Activated CD8-positive, alpha-beta memory T cell treated with anti-CD3 and anti-CD28 coated beads for 4 hours (primary cell): Measurements from ENCODE around the gene NACC1.
"Not testable (repeated sequence)": the region's sequence is repeated elsewhere in the genome, so short reads cannot be mapped to it uniquely, and the experiment has no call there.

Experiments
- DNase-seq, 2 donors: peaks; one replicate each; pipeline ENCODE4 v3.0.0-alpha.2; 2020; ENCODE audit warnings: low read depth in 2 of 2

The NACC1 gene

DNA sequence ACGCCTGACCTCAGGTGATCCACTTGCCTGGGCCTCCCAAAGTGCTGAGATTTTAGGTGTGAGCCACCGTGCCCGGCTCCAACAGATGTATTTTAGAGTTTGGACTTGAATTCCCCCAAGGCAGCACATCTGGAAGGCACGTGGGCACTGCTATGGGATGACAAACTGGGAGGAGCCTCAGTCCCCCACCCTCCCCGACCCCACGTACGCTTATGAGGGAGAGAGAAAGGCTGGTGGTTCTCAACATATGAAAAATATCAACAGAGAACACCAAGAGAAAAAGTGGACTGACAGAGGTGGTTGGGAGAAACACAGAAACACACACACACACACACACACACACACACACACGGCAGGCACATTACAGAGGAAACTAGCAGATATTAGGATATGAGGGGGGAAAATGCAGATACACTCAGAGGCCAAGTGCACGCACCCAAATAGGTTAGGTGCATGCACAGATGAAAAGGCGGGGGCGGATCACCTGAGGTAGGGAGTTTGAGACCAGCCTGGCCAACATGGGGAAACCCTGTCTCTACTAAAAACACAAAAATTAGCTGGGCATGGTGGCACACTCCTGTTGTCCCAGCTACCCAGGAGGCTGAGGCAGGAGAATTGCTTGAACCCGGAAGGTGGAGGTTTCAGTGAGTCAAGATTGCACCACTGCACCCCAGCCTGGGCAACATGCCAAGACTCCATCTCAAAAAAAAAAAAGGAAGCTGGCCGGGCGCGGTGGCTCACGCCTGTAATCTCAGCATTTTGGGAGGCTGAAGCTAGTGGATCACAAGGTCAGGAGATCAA lies 28.9 kb downstream of the NACC1 start:
- no peak for DNase-seq

DNA sequence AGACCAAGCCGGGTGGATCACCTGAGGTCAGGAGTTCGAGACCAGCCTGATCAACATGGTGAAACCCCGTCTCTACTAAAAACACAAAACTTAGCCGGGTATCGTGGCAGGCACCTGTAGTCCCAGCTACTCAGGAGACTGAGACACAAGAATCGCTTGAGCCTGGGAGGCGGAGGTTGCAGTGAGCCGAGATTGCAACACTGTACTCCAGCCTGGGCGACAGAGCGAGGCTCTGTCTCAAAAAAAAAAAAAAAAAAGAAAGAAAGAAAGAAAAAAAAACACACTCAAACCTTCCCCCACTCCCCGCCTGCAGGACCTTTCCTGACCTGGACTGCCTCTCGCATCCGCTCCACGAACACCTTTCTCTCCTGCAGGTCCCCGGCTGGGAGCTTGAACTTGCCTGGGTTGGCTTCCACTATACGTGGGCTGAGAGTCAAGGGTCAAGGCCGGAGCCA lies 31.1 kb downstream of the NACC1 start:
- not testable (repeated sequence) for DNase-seq

DNA sequence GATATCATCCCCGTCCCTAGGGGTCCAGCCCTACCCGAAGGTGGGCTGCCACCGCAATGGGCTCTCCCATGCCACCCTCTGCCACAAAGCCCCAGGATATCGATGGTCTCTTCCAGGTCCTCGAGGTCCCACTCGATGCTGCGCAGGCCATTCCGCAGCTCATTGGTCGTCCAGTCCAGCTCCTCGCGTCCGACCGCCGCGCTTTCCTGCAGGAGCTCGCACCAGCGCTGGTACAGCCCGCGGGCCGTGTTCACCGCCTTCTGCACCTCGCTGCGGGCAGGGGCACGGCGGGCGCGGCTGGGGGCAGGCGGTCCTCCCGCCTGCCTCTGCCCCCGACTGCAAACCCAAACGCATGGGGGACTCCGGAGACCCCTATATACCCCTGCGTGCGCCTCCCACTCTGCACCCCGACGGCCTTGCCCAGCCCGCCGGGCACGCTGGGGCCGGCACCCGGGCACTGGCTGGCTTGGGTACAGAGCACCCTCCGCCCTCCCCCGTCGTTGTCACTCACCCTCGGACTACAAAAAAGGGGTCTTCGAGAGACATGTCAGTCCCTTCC lies 31.6 kb downstream of the NACC1 start:
- DNase-seq, result no peak

DNA sequence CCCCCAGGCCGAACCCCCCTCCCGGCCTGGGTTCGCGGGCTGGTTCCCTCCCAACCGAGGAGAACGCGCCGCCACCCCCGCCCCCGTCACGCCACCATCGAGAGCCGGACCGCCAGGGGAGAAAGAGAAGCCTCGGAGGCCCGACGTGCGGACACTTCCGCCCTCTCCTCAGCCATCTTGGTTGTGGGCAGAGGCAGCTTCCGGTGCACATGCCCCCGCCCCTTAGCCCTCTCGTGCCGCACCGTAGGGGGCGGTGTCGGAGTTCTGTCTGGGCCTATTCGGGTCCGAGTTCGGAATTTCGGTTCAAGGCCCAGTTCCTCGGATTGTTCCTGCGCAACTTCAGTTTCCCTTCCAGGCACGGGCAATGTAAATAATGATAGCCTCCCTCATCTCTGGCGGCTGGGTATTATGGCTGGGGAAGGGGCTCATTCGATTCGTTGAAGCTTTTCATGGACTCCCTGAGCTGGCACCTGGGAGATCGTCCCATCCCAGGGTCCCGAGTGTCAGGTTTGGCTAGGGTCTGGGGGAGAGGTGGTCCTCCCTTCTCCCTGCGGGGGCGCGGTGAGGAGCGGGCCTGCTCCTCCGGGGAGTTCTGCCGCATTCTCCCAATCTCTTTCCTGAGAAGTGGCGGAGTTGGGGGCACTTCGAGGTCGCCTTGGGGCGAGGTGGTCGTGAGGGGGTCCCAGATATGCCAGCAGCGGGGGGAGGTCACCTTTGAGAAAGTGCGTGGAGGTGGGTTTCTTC lies 32.3 kb downstream of the NACC1 start, which contains the start of the genes IER2 and STX10:
Gene IER2 (plus strand): TSS at position 225 of the 744 bp plus-strand sequence. CDS start 2,776 bp downstream, outside the sequence.
Gene STX10 (minus strand): TSS at position 189 of the 744 bp plus-strand sequence. CDS start 202 bp downstream, outside the sequence.
- peak; percentile 80 to 88 for DNase-seq

DNA sequence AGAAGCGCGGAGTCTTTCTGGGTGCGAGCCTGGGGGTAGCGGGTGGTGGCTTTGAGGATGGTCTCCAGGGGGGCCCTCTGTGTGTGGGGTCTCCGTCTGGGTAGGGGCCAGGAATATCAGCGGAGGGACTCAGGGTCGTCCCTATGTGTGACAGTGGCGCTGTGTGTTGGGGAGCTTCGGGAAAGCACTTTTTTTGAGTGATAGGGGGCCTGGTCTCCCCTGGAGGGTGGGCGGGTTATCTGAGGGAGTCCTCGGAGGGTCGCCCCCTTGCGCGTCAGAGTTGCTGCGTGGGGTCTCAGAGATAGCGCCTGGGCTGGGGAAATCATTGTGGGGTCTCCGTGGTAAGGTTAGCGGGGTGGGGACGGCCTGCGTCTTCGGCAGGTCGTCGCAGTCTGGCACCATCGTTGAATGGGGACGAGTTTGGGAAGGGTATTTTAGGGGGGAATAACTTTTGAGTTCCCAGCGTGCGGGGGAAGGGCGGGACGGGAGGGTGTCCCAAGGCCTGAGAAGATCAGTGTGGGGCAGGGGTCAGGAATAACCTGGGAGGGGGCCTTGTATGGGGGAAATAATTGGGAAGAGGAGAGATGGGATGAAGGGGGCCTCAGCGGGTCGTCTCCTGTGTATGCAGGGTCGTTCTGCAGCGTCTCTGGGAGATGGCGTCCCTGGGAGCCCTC lies 33.0 kb downstream of the NACC1 start:
- DNase-seq, result no peak

DNA sequence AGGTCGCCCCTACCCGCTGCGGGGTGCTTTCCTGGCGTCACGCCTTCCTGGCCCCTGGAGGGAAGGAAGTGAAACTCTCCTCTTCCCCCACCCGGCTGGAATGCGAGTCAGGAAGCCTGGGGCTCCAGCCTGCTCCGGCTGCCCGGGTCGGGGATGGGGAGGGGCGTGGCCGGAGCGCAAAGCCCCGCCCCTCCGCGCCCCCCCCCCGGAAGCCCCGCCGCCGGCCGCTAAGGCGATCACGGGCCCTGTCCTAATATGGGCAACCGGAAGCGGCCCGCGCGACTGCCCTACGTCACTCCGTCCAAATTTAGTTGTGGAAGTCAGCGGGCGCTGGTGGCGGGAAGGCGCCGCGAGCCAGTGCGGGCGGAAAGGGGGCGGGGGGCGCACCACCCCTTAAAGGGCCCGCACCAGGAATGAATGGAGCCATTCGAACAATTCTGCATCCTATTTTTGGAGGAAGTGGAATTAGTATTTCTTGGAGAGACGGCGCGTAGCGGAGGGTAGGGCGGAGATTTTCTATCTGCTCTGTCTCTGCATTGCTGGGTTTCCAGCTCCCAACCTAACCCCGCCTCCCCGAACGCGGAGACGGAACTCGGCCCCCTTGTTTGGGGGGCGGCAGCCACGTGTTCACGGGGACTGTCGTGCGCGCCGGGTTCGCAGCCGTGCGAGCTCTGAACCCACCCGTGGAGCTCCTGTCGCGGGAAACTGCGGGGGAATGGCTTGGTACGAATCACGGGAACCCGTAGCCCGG lies 33.7 kb downstream of the NACC1 start:
- peak; percentile 91 to 95 for DNase-seq

DNA sequence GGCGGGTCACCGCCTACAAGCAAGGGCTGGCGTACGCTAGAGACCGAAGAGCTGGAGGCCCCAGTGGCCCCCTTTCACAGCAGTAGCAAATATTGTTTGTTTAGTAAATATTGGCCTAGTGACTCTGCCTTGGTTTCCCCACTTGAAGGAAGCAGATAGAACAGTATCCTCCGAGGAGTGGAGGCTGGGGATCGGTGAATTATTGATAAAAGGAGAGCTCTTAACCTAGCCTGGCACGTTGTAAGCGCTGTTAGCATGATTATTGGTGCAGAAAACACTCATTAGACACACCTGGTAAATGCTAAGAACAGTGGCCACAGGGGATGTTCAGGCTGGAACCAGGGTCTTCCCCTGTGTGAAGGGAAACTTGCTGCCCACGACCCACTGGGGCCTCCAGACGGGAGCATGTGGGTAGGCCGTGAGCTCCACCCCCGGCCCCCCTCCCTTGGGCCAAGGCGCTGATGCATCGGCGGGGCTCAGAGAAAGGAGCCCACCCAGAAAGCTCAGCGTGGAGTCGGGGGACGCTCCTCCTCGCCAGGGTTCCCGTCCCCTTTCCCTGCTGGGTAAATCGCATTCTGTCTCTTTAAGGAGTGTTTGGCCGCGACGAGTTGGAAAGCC lies 34.4 kb downstream of the NACC1 start:
- DNase-seq, result no peak

DNA sequence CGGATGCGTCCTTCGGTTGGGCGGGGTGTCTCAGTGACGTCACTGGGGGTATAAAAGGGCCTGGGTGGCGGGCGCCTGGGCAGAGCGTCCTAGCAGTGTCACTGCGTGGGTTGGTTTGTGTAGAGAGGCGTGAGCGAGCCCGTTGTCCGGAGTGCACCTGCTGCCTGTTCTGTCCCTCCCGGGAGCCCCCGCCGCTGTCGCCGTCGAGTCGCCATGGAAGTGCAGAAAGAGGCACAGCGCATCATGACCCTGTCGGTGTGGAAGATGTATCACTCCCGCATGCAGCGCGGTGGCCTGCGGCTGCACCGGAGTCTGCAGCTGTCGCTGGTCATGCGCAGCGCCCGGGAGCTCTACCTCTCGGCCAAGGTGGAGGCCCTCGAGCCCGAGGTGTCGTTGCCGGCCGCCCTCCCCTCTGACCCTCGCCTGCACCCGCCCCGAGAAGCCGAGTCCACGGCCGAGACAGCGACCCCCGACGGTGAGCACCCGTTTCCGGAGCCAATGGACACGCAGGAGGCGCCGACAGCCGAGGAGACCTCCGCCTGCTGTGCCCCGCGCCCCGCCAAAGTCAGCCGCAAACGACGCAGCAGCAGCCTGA lies 35.0 kb downstream of the NACC1 start:
- peak; percentile 90 to 94 for DNase-seq

DNA sequence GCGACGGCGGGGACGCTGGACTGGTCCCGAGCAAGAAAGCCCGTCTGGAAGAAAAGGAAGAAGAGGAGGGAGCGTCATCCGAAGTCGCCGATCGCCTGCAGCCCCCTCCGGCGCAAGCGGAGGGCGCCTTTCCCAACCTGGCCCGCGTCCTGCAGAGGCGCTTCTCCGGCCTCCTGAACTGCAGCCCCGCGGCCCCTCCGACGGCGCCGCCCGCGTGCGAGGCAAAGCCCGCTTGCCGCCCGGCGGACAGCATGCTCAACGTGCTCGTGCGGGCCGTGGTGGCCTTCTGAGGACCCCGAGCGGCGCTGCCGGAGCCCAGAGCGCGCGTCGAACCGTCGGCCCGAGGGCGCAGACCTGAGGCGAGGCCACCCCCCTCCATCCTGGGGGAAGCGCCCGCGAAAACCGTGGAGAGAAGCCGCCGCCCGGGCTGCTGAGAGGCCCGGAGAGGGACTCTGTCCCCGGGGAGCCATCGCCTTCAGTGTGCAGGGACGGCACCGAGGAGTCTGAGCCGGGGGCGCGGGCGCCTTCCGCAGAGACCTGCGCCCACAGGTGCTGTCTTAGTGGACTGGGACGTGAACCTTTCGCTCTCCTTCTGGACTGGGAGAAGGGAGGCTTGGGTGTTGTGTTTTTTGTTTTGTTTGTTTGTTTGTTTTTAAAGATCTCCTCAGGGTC lies 35.6 kb downstream of the NACC1 start:
- DNase-seq, result no peak

DNA sequence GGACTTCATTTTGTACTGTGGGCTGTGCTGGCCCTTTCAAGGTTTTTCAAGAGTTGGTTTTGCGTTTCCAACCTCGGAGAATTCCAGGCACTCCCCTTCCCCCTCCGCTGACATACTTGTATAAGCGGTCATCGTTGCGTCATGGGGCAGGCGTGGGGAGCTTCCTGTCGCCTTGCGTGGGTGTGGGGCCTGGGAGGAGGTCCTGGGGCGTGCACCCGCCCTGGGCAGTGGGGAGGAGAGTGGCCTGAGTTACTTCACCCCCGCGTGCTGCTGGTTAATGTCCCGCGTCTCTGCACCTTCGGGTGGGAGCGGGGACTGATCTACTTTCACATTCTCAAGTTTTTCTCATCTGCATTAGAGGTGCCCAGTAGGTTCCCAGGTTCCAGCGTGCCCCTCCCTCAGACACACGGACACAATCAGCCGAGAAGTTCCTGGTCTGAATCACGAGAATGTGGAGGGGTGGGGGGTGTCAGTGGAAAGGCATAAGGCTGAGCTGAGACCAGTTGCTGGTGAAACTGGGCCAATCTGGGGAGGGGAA lies 36.2 kb downstream of the NACC1 start:
- peak in 1 of 2 donors; percentile 46 for DNase-seq

DNA sequence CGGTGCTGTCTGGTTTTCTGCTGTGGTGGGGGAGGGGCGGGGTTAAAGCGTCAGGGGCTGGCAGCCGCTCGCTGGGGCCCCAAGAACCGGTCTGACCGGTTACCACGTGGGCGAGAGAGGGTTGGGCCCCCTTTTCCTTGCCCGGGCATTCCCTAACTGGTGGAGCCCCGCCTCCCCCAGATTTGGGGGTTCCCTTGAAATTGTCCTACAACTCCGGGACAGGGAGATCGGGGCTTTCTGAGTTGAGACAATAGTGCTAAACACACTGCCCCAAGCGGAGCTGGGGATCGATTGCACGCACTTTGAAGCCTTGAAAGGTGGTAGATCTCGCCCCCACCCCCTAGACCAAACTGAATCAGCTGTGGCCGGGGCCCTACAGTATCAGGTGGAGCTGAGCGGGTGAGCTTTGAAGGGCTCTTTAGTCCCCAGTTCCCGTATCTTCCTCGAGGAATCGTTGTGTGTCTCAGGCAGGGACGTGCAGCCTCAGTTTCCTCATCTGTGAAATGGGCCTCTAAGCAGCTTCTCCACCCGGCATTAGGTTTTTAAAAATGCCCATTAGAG lies 36.9 kb downstream of the NACC1 start:
- DNase-seq, result peak; percentile 57 to 72

DNA sequence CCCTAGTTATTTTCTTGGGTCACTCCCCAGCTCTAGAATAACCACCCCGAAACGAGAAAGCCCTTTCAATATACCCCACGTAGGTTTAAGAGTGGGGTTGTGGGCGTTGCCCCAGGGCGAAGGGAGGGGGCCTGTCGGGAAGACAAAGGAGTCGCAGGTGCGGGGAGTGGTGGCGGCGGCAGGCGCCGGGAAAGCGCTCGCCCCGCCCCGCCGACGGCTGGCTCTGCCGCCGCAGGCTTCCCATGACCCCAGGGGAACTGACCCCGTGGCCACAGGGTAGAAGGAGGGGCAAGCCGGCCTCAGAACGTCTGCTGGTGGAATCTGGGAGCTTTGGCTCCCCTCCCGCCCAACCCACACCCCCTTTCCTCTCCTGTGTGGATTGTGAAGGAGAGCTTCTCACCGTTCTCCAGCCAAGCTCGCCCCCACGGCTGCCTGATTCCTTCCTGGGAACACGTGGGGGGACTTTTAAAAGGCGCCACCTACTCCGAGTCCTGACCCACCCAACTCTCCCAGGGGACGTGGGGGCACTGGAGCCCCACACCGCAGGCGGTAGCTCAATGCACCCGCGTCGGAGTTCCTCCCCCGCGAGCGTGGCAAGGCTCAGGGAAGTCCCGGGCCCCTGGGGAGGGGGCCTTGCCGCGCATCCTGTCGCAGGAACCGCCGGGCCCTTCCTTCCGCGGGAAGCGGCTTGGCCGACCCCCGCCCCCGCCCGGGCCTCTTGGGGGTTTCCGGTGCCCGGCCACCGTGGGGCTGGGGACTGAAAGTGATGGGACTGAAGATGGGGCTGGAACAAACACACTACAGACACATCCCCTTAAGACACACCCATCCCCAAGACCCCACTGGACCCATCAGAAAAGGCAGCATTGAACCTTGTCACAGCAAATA lies 37.7 kb downstream of the NACC1 start:
- peak in 1 of 2 donors; percentile 49 for DNase-seq

DNA sequence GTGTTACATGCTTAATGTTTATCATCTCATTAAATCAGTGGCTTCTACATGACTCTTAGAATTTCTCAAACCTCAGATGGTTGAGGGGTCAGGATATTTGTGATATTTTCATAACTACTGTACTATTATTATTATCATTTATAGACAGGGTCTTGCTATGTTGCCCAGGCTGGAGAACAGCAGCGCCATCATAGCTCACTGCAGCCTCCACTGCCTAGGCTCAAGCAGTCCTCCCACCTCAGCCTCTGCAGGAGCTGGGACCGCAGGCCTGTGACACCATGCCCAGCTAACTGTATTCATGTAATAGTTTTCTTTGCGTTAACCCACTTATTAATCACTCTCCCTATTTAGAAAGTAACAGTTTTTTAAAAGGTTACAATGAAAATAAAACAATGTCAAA lies 41.6 kb downstream of the NACC1 start:
- DNase-seq, result no peak

DNA sequence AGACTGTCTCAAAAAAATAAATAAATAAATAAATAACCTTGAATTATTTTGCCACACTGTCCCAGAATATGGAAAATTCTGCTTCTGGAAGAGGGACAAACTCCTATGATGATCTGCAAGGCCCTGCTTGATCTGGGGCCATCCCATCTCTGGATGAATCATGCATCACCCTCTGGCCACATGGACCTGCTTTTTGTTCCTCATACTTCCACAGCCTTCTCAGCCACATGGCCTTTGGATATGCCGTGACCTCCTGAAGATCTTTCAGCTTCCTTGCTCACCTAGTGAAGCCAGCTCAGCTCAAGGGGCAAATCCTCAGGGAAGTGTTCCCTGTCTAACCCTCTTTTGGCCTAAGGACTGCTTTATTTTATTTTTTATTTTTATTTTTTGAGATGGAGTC lies 42.5 kb downstream of the NACC1 start:
- no peak for DNase-seq

DNA sequence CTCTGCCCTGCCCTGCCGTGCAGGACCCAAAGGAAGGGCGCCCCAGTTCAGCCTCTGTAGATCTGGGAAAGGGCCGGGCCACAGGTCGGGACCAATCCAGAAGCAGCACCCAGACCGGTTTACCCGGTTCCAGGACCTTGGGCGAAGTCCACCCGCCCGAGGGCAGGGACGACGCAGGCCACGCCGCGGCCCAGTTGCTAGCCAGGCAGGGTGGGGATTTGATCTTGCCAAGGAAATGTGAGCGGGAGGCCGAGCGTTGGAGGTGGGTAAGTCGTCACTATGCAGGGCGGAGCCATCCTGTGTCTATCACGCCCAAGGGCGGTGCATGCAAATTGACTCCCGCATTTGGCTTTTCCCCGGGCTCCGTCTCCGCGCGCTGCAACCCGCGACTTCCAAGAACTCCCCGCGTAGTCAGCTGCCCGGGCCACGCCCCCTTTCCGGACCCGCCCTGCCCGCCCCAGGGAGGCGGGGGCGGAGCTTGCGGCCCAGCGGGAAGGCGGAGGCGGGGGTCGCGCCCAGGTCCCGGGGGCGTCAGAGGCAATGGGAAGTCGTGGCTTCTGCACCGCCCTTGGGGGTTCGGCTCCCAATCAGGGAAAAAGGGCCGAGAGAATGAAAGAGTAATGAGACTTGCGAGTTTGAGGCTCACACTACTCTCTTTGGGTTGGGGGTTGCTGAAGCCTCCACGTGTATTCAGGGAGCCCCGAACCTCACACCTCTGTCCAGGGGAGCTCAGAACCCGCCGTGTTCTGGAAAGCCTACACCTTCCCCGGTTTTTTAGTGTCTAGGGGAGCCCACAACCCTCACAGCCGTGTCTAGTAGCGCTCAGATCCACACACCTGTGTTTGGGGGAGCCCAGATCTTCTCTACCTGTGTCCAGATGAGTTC lies 44.9 kb downstream of the NACC1 start:
- peak; percentile 66 to 82 for DNase-seq

DNA sequence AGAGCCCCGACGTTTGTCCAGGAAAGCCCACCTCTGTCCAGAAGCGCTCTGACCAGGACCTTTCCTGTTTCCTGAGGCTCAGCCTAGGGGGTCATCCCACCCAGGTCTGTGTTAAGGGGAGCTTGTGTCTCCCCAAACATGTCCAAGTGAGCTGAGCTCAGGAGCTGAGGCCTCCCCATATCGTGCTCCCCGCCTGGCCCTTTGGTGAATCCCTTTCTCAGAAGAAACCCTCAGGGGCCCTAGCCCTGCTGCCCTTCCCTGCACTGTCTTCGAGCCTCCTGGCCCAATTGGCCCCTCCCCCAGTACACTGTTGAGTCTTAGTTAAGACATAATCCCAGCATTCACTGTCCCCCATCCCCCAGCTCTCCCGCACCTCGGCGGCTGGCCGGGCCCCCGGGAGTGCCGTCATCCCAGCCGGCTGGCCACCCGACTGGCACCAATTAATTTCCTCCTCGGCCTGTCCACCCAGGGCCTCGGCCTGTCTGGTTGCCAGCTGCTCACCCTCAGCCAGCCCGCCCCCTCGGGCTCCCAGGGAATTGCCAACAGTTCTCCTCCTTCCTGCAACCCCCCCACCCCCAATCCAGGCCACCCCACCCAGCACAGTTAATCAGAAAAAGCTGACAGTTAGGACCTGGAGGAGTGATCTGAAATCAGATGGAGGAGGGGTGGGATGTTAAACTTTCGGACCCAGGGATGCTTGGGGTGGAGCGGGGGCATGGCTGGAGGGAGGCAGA lies 45.7 kb downstream of the NACC1 start:
- DNase-seq, result no peak
